Heart left ventricle (tissue), 13 donors: ENCODE data around the gene FAAP24.

Experiments
- POLR2A ChIP-seq, 2 donors: fragments of 450-650 bp; IDR thresholded peaks; one replicate each; pipeline ENCODE4 v1.6.1; 2017; ENCODE audit warnings: antibody characterized with exemption in 2 of 2, mild to moderate bottlenecking in 2 of 2, moderate library complexity in 2 of 2
- TF ChIP-seq, protein P1 (sequence below), 12 donors: fragments of 200-600 bp; sonication (generic) in 4 of 12; IDR thresholded peaks; one replicate each; pipeline versions ENCODE4 v1.5.0 to v1.8.0; 2018 to 2022; ENCODE audit warnings: antibody characterized with exemption in 12 of 12, mild to moderate bottlenecking in 5 of 12
- donor health status: ischemic (EF 13 %, LVEDD 7.1; RV severe dilation, severe dysfunction).
- donor health status: DM: no; HTN: yes; CAD: no.
- donor health status: DM: no; HTN: no; CAD: no.
- donor health status: ischemic (EF 25% LVEDD 6.9; RV normal size, moderate dysfunction).
- donor health status: ischemic (EF 25% LVEDD 5.7; RV mildly dilated, moderate dysfunction).
- donor health status: ischemic (EF 35%, LVEDD 5.7; RV mildly dilated, moderate dysfunction).
- donor health status: nonischemic (EF 11% LVEDD 7.7; RV severe dilation, severe dysfunction).
- donor health status: DM: yes; HTN: yes; CAD: no.
- donor health status: PGD.
- donor health status: ischemic (EF 29% LVEDD 5.4; RV normal size, mild dysfunction).
- donor health status: nonischemic (EF 23%, LVEDD 6.1; RV moderate dilation, normal function).

DNA sequence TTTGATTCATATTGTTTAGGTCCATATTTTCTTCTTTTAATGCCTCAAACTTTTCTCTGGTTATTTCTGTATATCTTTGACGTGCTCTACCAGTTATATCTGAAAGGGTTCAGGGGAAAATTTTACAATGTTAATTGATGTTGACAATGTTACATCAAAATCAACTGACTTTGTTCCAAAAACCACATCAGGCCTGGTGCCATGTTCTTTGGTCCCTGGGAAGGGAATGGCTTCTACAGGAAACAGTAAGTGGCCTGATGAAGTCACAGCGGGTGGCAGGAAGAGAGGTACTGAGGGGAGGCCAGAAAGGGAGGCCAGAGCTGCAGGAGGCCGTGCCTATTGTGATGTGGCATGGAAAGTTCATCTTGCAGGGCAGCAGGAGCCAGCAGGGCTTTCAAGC, 38.5 kb upstream of the FAAP24 start:
- TF ChIP-seq POLR2A (IDR thresholded peaks at IDR 0.05): no peak
- TF ChIP-seq, protein P1, sequence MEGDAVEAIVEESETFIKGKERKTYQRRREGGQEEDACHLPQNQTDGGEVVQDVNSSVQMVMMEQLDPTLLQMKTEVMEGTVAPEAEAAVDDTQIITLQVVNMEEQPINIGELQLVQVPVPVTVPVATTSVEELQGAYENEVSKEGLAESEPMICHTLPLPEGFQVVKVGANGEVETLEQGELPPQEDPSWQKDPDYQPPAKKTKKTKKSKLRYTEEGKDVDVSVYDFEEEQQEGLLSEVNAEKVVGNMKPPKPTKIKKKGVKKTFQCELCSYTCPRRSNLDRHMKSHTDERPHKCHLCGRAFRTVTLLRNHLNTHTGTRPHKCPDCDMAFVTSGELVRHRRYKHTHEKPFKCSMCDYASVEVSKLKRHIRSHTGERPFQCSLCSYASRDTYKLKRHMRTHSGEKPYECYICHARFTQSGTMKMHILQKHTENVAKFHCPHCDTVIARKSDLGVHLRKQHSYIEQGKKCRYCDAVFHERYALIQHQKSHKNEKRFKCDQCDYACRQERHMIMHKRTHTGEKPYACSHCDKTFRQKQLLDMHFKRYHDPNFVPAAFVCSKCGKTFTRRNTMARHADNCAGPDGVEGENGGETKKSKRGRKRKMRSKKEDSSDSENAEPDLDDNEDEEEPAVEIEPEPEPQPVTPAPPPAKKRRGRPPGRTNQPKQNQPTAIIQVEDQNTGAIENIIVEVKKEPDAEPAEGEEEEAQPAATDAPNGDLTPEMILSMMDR (IDR thresholded peaks at IDR 0.05): no peak
